KOPT-K1 (cell line): ENCODE results near the gene GREB1L.

Experiments used
- H3K27ac ChIP-seq: fragments of 200-600 bp; sonication (generic); 2 replicates; pipeline ENCODE4 v1.5.1; 2016; ENCODE audit warnings: antibody characterized with exemption, mild to moderate bottlenecking, low read depth, low read length; ENCODE audit not compliant: poor library complexity, severe bottlenecking
- H3K36me3 ChIP-seq: fragments of 200-600 bp; sonication (generic); 2 replicates; pipeline ENCODE4 v1.5.1; 2017; ENCODE audit warnings: antibody characterized with exemption, mild to moderate bottlenecking, low read length, moderate library complexity; ENCODE audit not compliant: insufficient read depth
- H3K9me3 ChIP-seq: fragments of 200-600 bp; sonication (generic); 2 replicates; pipeline ENCODE4 v1.5.1; 2017; ENCODE audit warnings: antibody characterized with exemption, low read length, mild to moderate bottlenecking; ENCODE audit not compliant: insufficient read depth, poor library complexity, severe bottlenecking

The GREB1L gene

DNA sequence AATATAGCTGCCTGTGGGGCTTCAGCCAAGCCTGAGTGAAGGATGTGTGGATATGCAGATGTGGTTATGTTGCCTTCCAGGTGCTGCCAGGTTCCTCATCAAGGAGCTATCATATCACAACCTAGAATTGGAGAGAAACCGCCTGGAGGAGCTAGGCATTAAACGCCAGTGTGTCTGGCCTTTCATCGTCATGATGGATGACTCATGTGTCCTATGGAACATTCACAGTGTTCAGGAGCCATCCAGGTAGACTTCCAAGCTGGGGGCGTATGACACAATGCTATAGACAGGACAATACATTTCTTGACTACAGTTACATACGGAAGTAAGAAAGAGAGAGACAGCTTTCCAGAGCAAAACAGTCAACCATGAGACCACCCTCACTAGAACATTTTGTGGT, 271.7 kb downstream of the GREB1L start:
- no peak overlapping the region for H3K27ac ChIP-seq
- no peaks in the 10 kb centered on the region for H3K9me3 ChIP-seq
- H3K36me3 ChIP-seq, result peaks cover 18% of the 10 kb centered on the region

DNA sequence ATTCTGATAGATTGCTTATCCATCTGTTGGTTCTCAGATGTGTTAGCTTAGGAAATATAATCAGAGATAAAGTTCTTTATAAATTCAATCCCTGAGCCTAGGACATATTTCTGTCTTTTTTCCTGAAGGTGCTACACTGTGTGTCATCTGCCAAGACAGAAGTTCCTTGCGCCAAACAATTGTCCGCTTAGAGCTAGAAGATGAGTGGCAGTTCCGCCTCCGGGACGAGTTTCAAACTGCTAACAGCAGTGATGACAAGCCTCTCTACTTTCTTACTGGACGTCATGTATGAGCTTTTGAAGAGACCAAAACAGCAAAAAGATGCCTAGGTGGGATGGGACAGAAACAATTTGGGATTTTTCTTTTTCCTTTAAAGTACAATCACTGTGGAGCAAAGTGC, 280.5 kb downstream of the GREB1L start:
- H3K9me3 ChIP-seq, result no peaks in the 10 kb centered on the region
- H3K36me3 ChIP-seq, result peaks cover 62% of the 10 kb centered on the region
- H3K27ac ChIP-seq, result no peak overlapping the region

DNA sequence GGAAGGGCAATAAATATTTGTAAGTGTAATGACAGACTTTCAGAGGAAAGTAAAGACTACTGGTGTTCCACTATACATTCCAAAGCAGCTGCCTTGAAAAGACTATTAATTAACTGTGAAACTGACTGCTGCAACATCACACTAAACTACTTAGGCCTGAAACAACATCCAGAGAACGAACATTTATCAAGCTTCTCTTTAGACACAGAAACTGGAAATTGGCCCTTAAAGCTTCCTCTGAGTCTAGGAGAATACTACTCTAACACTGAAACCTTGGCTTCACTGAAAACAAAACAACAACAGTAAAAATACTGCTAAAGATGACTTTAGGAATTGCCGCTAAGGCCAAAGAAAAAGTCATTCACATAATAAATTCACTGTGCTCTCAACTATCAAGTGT, 283.9 kb downstream of the GREB1L start:
- Histone ChIP-seq H3K36me3 (peaks cover 80% of the 10 kb centered on the region), H3K27ac (no peak overlapping the region), H3K9me3 (no peaks in the 10 kb centered on the region)

- Histone ChIP-seq H3K9me3 (no peaks in the 10 kb centered on the region), H3K27ac (no peak overlapping the region), H3K36me3 (peaks cover 85% of the 10 kb centered on the region)
Observed at GRCh38 chr18:21526463-21526862, 284.4 kb downstream of the GREB1L start.

DNA sequence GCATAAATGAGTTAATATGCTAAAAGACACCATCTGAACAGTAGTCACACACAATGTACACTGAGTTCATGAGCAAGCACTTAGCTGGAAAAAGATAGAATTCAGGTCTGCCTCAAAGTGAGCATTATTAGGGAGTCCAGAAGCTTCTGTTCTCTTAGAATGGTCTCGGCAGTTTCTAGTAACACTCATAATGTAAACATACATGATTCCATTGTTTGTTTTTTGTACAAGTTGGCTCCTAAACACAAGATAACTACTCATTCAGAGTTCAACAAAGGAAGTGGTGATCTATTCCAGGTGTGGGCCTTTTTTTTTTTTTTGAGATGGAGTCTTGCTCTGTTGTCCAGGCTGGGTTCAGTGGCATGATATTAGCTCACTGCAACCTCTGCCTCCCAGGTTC, 292.3 kb downstream of the GREB1L start:
- H3K9me3 ChIP-seq, result no peaks in the 10 kb centered on the region
- H3K36me3 ChIP-seq, result peaks cover 93% of the 10 kb centered on the region
- H3K27ac ChIP-seq, result no peak overlapping the region

GRCh38 chr18:21538230-21538629, 296.2 kb downstream of the GREB1L start:
- no peaks in the 10 kb centered on the region for H3K9me3 ChIP-seq
- H3K36me3 ChIP-seq, result peaks cover 77% of the 10 kb centered on the region
- H3K27ac ChIP-seq, result no peak overlapping the region

DNA sequence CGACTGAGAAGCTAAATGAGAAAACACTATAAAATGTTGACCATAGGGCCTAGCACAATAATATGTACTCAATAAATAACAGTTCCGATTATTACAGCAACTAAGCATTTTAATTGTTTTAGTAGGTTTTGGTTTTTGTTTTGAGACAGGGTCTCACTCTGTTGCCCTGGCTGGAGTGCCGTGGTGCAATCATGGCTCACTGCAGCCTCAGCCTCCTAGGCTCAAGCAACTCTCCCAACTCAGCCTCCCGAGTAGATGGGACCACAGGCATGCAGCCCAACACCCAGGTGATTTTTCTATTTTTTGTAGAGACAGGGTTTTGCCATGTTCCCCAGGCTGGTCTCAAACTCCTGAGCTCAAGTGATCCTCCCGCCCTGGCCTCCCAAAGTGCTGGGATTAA, 304.4 kb downstream of the GREB1L start:
- H3K27ac ChIP-seq, result no peak overlapping the region
- H3K9me3 ChIP-seq, result no peaks in the 10 kb centered on the region
- peaks cover 60% of the 10 kb centered on the region for H3K36me3 ChIP-seq

DNA sequence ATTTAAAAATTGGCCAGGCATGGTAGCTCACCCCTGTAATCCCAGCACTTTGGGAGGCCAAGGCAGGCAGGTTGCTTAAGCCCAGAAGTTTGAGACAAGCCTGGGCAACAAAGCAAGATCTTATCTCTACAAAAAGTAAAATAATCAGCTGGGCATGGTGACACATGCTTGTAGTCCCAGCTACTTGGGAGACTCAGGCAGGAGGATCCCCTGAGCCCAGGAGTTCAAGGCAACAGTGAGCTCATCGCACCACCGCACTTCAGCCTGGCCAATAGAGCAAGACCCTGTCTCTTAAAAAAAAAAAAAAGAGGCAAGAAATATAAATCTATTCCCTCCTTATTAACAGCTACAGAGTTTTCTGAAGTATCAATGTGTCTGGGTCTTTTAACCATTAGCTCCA, 306.6 kb downstream of the GREB1L start:
- Histone ChIP-seq H3K36me3 (peaks cover 71% of the 10 kb centered on the region), H3K27ac (no peak overlapping the region), H3K9me3 (no peaks in the 10 kb centered on the region)

DNA sequence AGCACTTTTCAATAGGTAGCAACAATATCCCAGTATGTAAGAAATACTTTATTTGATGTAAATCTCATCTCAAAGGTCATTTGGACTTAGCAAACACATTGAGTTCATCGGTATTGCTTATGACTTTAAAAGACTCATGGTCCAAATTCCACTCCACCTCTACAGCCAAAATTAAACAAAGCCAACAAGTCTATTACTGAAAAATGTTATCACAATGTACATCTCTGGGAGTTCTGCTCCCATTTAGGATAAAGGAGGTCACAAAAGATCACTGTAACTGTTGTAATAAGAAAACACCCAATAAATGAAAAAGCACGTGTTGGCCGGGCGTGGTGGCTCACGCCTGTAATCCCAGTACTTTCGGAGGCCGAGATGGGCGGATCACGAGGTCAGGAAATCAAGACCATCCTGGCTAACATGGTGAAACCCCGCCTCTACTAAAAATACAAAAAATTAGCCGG, 308.5 kb downstream of the GREB1L start:
- Histone ChIP-seq H3K9me3 (no peaks in the 10 kb centered on the region), H3K27ac (no peak overlapping the region), H3K36me3 (peaks cover 73% of the 10 kb centered on the region)

GRCh38 chr18:21557607-21558253, 315.7 kb downstream of the GREB1L start:
- Histone ChIP-seq H3K27ac (no peak overlapping the region), H3K9me3 (no peaks in the 10 kb centered on the region), H3K36me3 (peaks cover 78% of the 10 kb centered on the region)

DNA sequence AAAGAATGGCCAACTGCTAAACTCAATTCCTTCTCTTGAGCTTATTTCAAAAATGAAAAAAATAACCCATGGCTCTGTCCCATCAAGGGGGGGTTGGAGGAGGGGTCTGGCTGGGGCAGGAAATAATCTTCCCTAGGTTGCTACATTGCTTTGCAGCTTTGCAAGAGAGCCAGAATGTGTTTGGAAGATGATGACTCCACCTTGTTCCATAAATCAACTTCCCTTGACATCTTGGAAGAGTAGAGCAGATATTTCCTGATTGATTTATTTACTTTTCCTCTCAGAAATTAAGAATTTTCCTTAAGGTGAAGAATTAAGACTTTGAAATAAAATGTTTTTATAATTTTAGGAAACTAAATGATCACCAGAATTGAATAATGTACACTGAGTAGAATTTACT, 317.2 kb downstream of the GREB1L start:
- peaks cover 83% of the 10 kb centered on the region for H3K36me3 ChIP-seq
- H3K27ac ChIP-seq, result no peak overlapping the region
- H3K9me3 ChIP-seq, result no peaks in the 10 kb centered on the region

DNA sequence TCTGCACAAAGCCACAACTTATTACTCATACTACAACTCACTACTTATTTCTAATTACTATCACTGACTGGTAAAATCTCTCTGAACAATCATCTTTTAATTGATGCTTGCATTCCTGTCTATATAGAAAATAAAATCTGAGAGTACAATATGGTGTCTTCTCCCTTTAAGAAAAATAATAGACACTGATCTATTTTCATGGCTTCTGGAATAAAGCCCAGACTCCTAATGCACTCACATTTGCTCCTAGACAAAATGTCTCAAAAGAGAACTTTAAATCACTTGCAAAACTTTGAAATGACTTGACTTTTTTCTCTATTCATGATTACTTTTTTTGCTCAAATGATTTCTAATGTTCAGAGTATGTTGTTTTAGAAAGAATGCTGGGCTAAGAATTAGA, 329.7 kb downstream of the GREB1L start:
- no peak overlapping the region for H3K27ac ChIP-seq
- no peaks in the 10 kb centered on the region for H3K9me3 ChIP-seq
- peaks cover 97% of the 10 kb centered on the region for H3K36me3 ChIP-seq
